ENCODE measurements around the gene VWF.

VWF gene

DNA sequence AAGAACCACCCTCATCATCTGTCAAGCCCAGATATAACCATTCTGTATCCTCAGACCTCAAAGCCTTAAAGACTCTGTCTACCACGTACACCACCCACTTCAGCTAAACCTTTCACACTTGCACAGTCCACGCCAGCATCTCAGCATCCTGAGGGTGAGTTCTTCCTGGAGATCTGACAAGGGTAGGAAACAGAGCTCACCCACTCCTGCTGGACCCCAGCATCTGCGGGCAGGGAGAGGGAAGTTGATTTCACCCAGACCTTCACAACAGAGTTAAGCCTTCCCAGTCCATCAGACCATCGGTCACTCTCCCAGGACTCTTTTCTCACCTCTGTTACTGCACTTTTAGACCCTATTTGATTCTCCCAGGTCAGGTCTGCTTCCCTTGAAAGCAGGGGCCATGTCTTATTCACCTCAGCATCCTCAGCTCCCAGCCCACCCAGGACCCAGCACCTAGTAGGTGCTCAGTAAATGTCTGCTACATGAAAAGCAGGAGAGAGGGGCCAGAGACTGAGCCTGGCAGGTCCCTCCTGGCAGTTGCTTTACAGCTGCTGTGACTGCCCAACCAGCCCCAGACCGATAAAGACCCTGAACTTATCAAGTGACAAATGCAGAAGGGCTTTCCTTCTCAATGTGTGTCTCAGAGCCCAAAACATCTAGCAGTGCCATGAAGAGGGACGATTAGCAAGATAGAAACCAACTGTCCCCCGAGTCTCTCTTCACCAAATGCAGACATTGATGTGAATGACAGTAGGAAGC lies 213.5 kb downstream of the VWF start:
- DNase-seq (ENCODE audit: low read depth): no peak

GRCh38 chr12:5909560-5909959 lies 214.9 kb downstream of the VWF start:
- DNase-seq (ENCODE audit: low read depth): no peak

- no peak for DNase-seq (ENCODE audit: low read depth)
Measured at GRCh38 chr12:5908251-5908650, 216.2 kb downstream of the VWF start.

GRCh38 chr12:5907807-5908206 lies 216.7 kb downstream of the VWF start:
- no peak for DNase-seq (ENCODE audit: low read depth)

- DNase-seq (ENCODE audit: low read depth): no peak
Measured at GRCh38 chr12:5905757-5906156, 218.7 kb downstream of the VWF start.

- no peak for DNase-seq (ENCODE audit: low read depth)
Measured at GRCh38 chr12:5904969-5905368, 219.5 kb downstream of the VWF start.

GRCh38 chr12:5904441-5904840 lies 220.0 kb downstream of the VWF start:
- no peak for DNase-seq (ENCODE audit: low read depth)

DNA sequence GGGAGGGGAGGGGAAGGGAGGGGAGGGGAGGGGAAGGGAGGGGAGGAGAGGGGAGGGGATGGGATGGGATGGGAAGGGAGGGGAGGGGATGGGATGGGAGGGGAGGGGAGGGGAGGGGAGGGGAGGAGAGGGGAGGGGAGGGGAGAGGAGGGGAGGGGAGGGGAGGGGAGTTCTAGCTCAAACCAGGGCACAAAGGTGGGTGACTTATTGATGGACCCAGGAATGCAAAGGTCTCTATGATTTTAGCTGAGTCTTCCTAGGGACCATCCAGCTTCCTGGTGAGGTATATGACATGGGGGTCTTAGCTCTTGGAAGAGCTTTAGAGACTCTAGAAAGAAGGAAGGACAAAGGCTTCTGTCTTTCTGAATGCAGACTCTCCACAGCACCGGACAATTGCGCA lies 221.7 kb downstream of the VWF start:
- DNase-seq (ENCODE audit: low read depth): no peak

DNA sequence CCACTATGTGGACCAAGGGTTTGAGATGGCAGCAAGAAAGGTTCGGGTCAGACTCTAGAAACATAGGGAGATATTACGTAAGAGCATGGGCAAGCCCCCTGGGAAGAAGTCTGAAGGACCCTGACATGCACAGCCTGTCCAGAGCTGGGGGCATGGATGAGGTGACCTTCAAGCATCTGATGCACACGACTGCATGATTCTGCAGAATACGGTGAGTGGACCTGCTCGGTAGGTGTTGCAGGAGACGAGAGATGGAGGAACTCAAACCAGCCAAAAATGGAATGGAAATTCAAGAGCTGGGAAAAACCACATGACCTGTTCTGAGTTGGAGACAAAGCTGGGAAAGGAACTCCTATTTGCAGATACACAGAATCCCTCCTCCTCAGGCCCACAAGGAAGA lies 223.1 kb downstream of the VWF start:
- no peak for DNase-seq (ENCODE audit: low read depth)

DNA sequence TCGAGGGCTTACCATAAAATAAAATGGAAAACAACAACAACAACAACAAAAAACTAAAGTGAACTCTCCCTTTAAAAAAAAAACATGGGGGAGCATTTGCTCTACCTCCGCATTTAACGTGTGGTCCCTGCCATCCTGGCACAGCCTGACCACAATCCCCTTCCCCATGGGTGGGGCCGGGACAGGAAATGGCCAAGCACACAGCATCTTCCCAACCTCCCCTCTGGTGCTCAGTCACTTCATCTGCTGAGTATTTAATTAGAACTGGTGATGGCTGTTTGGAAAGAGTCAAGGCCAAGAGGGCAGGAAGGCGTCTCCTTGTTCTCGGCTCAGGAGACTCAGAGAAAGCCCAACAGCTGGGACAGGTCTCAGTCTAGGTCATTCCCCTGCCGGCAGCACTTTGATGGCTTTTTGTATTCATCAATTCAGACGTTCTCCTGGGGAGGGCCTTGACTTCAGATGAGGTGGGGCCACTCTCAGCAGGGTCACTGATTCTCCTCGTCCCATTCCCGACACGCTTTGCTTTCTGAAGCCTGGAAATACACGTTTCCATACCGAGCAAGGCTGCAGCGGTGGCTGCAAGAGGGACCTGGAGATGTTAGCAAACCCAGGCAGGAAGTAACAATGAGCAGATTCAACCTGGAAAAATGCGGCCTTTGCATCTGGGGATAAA lies 223.8 kb downstream of the VWF start:
- DNase-seq (ENCODE audit: low read depth): no peak

DNA sequence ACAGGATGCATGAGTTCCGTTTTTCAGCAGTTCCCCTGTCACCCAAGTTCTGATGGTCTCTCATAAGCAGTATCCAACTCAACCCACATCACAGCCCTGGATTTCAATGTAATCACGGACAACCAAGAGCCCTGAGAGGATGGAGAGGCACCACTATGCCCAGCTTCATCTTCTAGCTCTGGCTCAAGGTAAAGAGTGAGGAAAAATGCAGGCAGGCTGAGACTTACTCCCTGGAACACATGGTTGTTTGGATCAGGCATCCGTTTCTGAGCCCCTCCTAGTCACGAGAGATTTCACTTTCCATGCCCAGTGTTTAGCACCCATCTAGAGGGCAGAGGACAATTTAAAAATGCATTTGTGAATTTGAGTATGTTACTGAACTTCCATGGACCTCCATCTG lies 224.4 kb downstream of the VWF start:
- DNase-seq (ENCODE audit: low read depth): no peak

DNA sequence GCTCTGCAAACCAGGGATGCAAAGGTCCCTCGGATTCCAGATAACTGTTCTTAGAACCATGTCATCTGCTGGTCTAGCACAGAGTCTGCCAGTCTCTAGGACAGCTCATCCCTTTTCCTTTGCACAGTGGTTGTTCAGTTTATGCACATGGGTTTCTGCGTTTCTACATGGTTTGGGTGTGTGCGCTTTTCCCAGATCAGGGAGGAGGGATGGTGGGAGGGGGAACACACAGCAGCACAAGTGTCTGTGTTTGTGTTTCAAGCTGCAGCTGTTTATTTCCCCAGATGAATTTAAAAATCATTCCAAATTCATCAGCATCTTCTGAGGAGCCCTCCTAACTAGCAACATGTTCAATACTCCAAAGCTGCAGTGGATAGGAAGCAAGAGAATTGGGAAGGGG lies 224.8 kb downstream of the VWF start:
- no peak for DNase-seq (ENCODE audit: low read depth)

DNA sequence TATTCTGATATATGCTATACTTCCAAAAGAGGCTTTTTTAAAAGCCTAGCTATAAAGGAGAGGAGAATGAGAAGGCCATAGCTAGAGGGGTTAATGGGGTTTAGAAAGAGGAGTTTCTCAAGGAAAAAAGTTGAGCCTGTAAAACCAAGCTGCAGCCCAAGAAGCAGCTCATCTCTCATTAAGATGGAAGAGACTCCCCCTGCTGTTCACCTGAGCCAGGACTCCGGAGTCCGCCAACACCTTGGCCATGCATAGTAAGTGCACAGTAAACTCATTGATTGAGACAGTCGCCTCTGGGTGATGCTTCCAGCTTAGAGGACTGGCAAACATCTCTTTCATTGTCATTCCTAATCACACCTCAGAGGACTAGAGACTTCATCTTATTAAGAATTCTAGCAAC lies 225.6 kb downstream of the VWF start:
- peak; percentile 6 for DNase-seq (ENCODE audit: low read depth)

Data from ELR (cell line).